K562 (cell line): ENCODE measurements around the gene ZNF556. TPM values are rescaled to one million over a fixed set of nuclear protein-coding genes. Genes with fewer than 3 reads are reported as not detected.

Source experiments
- ARID3A ChIP-seq: IDR thresholded peaks from 2 replicates; pipeline ENCODE4 v1.6.1; 2012; ENCODE audit warnings: low read depth, low read length, improper control_type of control experiment, borderline replicate concordance
- DPF2 ChIP-seq: fragments of 450-650 bp; IDR thresholded peaks from 2 replicates; pipeline ENCODE4 v1.6.1; 2016
- EGR1 ChIP-seq: fragments of 450-650 bp; conservative IDR thresholded peaks from 2 replicates; pipeline ENCODE4 v1.6.1; 2017; ENCODE audit warnings: mild to moderate bottlenecking
- HCFC1 ChIP-seq: IDR thresholded peaks from 2 replicates; pipeline ENCODE4 v1.6.1; 2012; ENCODE audit warnings: low read depth, low read length, improper control_type of control experiment
- IFI16 ChIP-seq: fragments of 250-450 bp; sonication (Bioruptor Pico); IDR thresholded peaks from 2 replicates; pipeline ENCODE4 v2.1.2; 2022; ENCODE audit warnings: mild to moderate bottlenecking, inconsistent platforms
- KDM5B ChIP-seq: fragments of 200-600 bp; sonication (generic); IDR thresholded peaks from 2 replicates; pipeline ENCODE4 v1.6.1; 2012; ENCODE audit warnings: low read depth, mild to moderate bottlenecking, moderate library complexity, low read length, control low read depth, inconsistent platforms; ENCODE audit not compliant: insufficient replicate concordance
- RREB1 ChIP-seq: fragments of 250-450 bp; sonication (Bioruptor Pico); IDR thresholded peaks from 2 replicates; pipeline ENCODE4 v1.4.0; 2020
- SREBF1 ChIP-seq: fragments of 150-350 bp; IDR thresholded peaks from 2 replicates; pipeline ENCODE4 v1.6.1; 2014; ENCODE audit warnings: antibody characterized with exemption, low read depth, low read length, borderline replicate concordance
- TFAP4 ChIP-seq: sonication (generic); formaldehyde crosslinking; IDR thresholded peaks from 2 replicates; pipeline ENCODE4 v1.8.0; 2022; ENCODE audit warnings: missing genetic modification reagents, mild to moderate bottlenecking, moderate library complexity, borderline replicate concordance
- ZBTB33 ChIP-seq: sonication (generic); formaldehyde crosslinking; IDR thresholded peaks from 2 replicates; pipeline ENCODE4 v1.8.1; 2023; ENCODE audit warnings: mild to moderate bottlenecking, missing genetic modification reagents
- ZBTB34 ChIP-seq: fragments of 250-450 bp; sonication (Bioruptor Pico); IDR thresholded peaks from 2 replicates; pipeline ENCODE4 v1.8.0; 2021; ENCODE audit warnings: mild to moderate bottlenecking, moderate library complexity
- ZNF12 ChIP-seq: sonication (generic); formaldehyde crosslinking; IDR thresholded peaks from 2 replicates; pipeline ENCODE4 v1.4.0; 2020; ENCODE audit warnings: mild to moderate bottlenecking, missing genetic modification reagents
- ZNF551 ChIP-seq: fragments of 250-450 bp; sonication (Bioruptor Pico); IDR thresholded peaks from 2 replicates; pipeline ENCODE4 v1.5.0; 2021; ENCODE audit warnings: mild to moderate bottlenecking, moderate library complexity
- ZNF561 ChIP-seq: fragments of 450-650 bp; formaldehyde crosslinking; conservative IDR thresholded peaks from 2 replicates; pipeline ENCODE4 v1.4.0; 2020; ENCODE audit warnings: mild to moderate bottlenecking, moderate library complexity
- polyA plus RNA-seq, 8 experiments: library from polyadenylated mRNA; depleted of rRNA in 4 of 8; stranded (reverse) in 5 of 8; unstranded in 3 of 8; fragments of >200 nt; fragmentation: Nextera tagmentation in 2 of 8; fragmentation: Illumina TruSeq in 1 of 8; extraction: Ambion mirVana in 2 of 8; extraction: Trizol in 1 of 8; gene quantifications; 2 replicates each; pipeline versions ENCODE4 v1.2.1 to v1.2.3, GENCODE V29; 2011 to 2014; ENCODE audit warnings: inconsistent platforms in 1 of 8, missing spikeins in 1 of 8
- total RNA-seq, 7 experiments: library from RNA; depleted of rRNA in 6 of 7; stranded (reverse); fragments of >200 nt in 6 of 7; fragmentation: Illumina TruSeq in 2 of 7; extraction: Trizol in 2 of 7; gene quantifications; 2 replicates each; pipeline versions ENCODE4 v1.2.1 to v1.2.3, GENCODE V29; 2011 to 2021; ENCODE audit warnings: low replicate concordance in 1 of 7

The ZNF556 gene
- total and polyA plus RNA-seq, 9 of the 15 experiments (the other 6 are each of a cell fraction or from before 2014, with no cell fraction given) = 0.01 to 0.36 (median 0.10) TPM; not detected in 1

- TF ChIP-seq ZBTB33 (CRISPR knock-in tag) (peak; percentile 88), RREB1 (CRISPR knock-in tag) (no peak), ZBTB34 (CRISPR knock-in tag) (no peak), ZNF12 (CRISPR knock-in tag) (no peak), ARID3A (0 out of 2 replicates have a peak, but pooled peaks have one; percentile 32), TFAP4 (CRISPR knock-in tag) (peak; percentile 57; the same call in 1 of the 2 replicates), ZNF551 (CRISPR knock-in tag) (no peak), KDM5B (peak; percentile 55), IFI16 (no peak), SREBF1 (no peak), ZNF561 (CRISPR knock-in tag) (no peak), EGR1 (peak; percentile 53), HCFC1 (peak; percentile 60), DPF2 (peak; percentile 48; the same call in 1 of the 2 replicates)
These were observed 26.0 kb upstream of the ZNF556 start, which contains the start of gene ZNF555 (continued) for GRCh38 chr19:2840794-2841791.
